Stimulated activated CD8-positive, alpha-beta memory T cell treated with anti-CD3 and anti-CD28 coated beads, Interleukin-15, amount 100 ng/mL, for 1 hour (primary cell): Measurements from ENCODE around the gene KCNJ4.

Experiments
- DNase-seq: peaks from one replicate; pipeline ENCODE4 v3.0.0-alpha.2; 2020; ENCODE audit warnings: low read depth

Gene KCNJ4

GRCh38 chr22:38455076-38455529 lies at the start of gene KCNJ4:
Gene KCNJ4 (minus strand): TSS chr22:38455199. CDS start chr22:38428132, 27,067 bp downstream.
- DNase-seq, result no peak

DNA sequence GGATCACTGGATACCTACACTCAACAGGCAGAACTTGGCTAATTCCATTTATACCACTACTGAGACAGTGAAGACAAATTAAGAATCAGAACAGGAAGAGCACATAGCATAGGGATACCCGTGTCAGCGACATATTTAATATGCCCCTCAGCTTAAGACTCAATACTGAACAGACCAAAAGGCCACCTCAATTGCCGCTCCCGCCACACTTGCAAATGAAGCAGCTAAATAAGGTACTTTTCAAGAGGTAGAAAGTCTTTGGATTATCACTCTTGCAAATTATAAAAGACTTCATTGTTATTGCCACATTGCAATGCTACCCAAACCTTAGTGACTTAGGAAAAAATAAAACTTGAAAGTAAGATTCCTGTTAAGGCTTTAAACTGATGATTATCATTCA lies 48.0 kb upstream of the KCNJ4 start:
- no peak for DNase-seq

DNA sequence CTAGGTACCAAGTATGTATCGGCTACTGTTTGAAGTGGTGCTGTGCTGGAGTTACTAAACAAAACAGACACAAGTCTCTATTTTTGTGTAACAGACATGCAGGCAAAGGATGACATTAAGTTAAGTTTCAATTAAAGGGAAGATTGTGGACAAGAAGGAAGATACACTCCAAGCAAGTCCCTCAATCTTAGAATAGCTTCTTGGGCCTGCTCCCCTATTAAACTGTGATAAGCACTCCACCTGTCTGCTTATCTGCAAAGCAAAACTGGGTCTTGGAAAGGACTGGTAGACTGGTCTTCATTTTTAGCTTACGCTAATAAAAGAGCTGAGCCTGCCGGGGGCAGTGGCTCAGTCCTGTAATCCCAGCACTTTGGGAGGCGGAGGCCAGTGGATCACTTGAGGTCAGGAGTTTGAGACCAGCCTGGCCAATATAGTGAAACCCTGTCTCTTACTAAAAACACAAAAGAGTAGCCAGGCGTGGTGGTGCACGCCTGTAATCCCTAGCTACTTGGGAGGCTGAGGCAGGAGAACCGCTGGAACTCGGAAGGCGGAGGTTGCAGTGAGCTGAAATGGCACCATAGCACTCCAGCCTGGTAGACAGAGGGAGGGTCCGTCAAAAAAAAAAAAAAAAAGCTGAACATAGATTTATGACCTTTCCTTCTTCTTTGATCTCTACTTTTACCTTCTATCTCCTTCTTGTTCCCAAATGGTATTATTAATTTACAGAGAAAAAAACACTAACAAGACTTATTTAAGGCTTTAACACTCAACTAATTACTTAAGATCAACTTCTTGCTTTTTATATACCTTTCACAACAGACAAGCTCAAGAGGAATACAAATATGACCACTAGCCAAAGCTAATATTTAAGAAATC lies 47.0 kb upstream of the KCNJ4 start:
- DNase-seq, result no peak

GRCh38 chr22:38497869-38498268 lies 42.9 kb upstream of the KCNJ4 start:
- no peak for DNase-seq

- DNase-seq, result no peak
These were observed 39.9 kb upstream of the KCNJ4 start for GRCh38 chr22:38494939-38495338.

DNA sequence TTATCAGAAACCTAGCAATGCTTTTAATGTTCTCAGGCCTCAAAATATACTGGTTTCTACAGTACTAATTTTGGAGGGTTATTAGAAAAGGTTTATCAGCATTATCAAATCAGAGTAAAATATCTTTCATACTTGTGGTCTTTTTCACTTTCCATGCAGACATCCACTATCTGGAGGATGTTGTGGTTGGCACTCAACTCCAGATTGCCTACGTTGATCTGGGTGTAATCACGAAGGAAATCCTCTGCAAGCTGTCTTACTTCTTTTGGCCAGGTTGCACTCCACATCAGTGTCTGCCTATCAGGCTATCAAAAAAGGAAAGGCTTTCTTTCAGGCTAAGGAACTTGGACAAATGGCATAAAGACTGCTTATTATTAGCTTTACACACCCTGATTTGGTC lies 39.5 kb upstream of the KCNJ4 start:
- DNase-seq, result no peak

GRCh38 chr22:38491707-38492348 lies 36.8 kb upstream of the KCNJ4 start:
- no peak for DNase-seq

- DNase-seq, result no peak
These were observed 35.9 kb upstream of the KCNJ4 start for GRCh38 chr22:38490915-38491314.

DNA sequence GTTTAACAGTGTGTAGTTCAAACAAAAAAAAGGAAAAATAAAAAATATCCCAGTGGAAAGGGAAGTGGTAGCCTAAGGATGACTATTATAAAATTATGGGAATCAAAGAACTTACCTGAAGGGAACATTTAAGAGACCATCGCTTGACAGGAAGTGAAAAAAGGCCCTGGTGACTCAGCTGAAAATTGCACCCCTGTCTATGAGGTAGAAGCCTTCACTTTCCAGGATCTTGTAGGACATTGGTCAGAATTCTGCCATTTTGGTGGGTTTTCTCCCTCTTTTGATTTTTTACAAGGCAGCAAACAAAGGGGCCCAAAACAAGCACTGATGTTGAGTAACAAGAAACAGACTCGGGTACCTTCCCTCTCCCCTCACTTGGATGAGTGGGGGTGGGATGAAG lies 35.5 kb upstream of the KCNJ4 start:
- no peak for DNase-seq

- no peak for DNase-seq
These were observed 34.7 kb upstream of the KCNJ4 start for GRCh38 chr22:38489561-38490145.

- DNase-seq, result no peak
These were observed 34.1 kb upstream of the KCNJ4 start for GRCh38 chr22:38489142-38489541.

- no peak for DNase-seq
These were observed 32.9 kb upstream of the KCNJ4 start for GRCh38 chr22:38487946-38488345.

DNA sequence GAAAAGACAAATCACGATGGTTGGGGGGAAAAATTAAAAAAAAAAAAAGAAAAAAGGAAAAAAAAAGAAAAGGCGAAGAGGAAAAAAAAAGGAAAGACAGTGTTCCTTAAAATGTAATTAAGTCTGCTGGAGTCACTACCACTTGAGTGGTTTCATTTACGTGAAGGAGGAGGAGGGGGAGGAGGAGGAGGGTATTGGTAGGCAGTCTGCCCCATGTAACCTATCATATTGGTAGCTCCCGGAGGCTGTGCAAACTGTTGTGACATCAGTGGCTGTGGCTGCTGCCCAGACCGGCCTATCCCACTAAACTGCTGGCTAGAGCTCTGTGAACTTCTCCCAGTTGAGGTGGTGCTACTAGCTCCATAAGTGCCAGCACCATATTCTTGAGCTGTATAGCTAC lies 30.8 kb upstream of the KCNJ4 start:
- DNase-seq, result no peak

- DNase-seq, result no peak
These were observed 29.2 kb upstream of the KCNJ4 start for GRCh38 chr22:38484244-38484643.

DNA sequence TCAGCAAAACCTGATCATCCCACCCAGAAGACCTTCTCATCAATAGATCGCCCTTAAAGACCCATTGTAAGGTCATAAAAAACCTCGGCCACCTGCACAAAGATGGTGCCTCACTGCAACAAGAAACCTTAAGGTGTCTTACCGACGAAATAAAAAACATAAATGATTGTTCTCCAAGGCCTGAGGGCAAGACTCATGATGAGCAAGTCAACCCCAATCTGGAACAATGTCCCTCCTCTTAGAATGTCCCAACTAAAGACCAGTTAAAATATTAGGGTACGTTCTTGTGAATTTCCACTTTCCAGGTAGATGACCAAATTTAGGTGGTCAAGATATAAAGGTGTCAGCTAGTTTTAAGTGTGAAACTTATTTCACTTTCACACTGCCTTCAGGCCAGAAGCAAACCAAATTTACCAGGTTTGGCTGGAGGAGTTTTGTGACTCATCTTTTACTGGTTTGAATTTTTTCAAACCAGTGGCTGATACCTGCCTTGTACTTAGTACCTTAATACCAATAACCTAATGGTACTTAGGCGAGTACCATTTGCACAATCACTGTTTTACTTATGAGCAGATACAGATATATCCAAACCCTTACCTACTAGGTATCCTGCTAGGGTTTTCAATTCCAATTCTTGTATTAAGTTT lies 27.8 kb upstream of the KCNJ4 start:
- no peak for DNase-seq

DNA sequence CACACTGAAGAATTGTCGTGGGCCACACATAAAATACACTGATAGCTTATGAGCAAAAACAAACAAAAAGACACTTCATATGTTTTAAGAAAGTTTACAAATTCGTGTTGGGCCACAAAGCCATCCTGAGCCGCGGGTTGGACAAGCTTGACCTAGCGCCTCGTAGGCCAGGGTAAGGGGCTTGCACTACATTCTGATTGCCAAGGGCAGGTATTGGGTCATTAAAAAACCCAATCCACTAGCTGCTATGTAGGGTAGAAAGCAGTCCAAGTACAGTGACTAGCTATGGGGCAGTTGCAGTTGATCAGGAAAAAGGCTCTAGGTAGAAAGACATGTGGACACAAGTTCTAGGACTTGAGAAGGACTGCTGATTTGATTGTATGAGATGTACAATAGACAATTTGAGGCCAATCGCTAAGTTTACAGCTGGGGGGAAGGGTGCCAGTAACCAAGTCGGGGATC lies 26.9 kb upstream of the KCNJ4 start:
- no peak for DNase-seq

DNA sequence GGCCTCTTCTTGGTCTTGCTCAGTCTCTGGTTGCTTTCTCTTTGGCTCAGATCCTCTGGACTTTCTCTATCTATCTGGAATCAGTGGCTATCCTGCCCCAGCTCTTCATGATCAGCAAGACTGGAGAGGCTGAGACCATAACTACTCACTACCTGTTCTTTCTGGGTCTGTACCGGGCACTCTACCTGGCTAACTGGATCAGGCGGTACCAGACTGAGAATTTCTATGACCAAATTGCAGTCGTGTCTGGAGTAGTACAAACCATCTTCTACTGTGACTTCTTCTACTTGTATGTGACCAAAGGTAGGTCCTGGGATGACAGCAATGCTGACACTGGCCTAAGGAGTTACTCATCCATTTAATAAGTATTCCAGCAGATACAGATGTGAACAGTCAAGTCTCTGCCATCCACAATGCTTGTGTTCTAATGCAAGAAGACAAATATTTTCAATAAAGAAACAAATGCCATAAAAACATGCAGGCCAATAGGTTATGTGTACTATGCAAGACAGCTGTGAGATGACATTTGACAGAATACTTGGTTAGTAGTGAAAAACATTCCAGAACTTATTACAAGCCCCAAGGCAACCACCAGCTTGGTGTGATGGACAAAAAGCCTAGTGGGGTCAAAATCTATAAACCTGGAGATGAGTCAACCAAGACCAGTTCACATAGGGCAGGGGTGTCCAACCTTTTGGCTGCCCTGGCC lies 26.3 kb upstream of the KCNJ4 start:
- no peak for DNase-seq

GRCh38 chr22:38479096-38479837 lies 24.3 kb upstream of the KCNJ4 start:
- no peak for DNase-seq

DNA sequence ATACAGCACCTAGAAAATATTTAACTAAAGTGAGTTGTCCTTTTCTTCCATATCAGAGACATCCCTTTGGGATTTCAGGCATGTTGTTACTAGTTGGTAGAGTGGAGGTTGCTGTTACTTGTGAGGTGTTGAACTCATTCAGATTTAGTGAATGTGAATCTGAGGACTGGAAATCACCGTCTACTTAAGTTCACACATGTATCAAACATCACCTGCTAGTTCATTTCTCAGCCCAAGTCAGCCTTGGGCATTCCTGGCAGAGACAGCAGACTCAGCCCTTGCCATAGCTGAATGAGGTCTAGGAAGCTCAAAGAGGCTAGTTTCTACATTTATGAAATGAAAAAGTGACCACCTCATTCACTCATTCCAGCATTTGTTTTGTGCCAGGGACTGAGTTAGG lies 22.6 kb upstream of the KCNJ4 start:
- no peak for DNase-seq

- no peak for DNase-seq
These were observed 19.1 kb upstream of the KCNJ4 start for GRCh38 chr22:38474003-38474607.

- no peak for DNase-seq
These were observed 16.2 kb upstream of the KCNJ4 start for GRCh38 chr22:38471237-38471636.
